ENCODE data around the gene ATG4C. TPM values are rescaled to one million over a fixed set of nuclear protein-coding genes. Genes with fewer than 3 reads are reported as not detected.
"Not testable (repeated sequence)": the region's sequence is repeated elsewhere in the genome, so short reads cannot be mapped to it uniquely, and the experiment has no call there.

Gene ATG4C
- total RNA-seq, 2 experiments from 2014 or later, result 16.2 to 17.7 TPM

- Mint-ChIP-seq H3K27me3 (no peaks in the 10 kb centered on the region), H3K4me3 (no peak overlapping the region), H3K4me1 (no peaks in the 10 kb centered on the region), H3K27ac (no peak overlapping the region), H3K36me3 (ENCODE audit: low read depth) (peaks cover 20% of the 10 kb centered on the region), H3K9me3 (ENCODE audit: low read depth) (peaks cover 5% of the 10 kb centered on the region)
- no peak for DNase-seq
- POLR2A ChIA-PET, result no interaction called here
- intact Hi-C loops (cut with DNase I, micrococcal nuclease), result no loop called here
- CTCF ChIA-PET, result interaction anchor here (1.2 kb wide), 1 partner anchor 13 kb away, joined by 4 read pairs; no protein-coding TSS in a partner anchor
- no peak for ATAC-seq
Measured at GRCh38 chr1:62826901-62827300, 43.0 kb downstream of the ATG4C start.

- POLR2A ChIA-PET; H3K27ac Mint-ChIP-seq; intact Hi-C loops (cut with DNase I, micrococcal nuclease); H3K9me3 Mint-ChIP-seq (ENCODE audit: low read depth); DNase-seq; ATAC-seq; H3K4me1 Mint-ChIP-seq; H3K27me3 Mint-ChIP-seq; H3K4me3 Mint-ChIP-seq: not testable (repeated sequence)
- CTCF ChIA-PET, result interaction anchor here (1.2 kb wide), 1 partner anchor 12 kb away, joined by 4 read pairs; no protein-coding TSS in a partner anchor
- H3K36me3 Mint-ChIP-seq (ENCODE audit: low read depth), result peaks cover 20% of the 10 kb centered on the region
Measured at GRCh38 chr1:62827786-62828185, 43.9 kb downstream of the ATG4C start.

GRCh38 chr1:62832276-62832675 is 48.3 kb downstream of the ATG4C start:
- POLR2A ChIA-PET, result no interaction called here
- H3K36me3 Mint-ChIP-seq (ENCODE audit: low read depth), result peaks cover 6% of the 10 kb centered on the region
- peaks cover 2% of the 10 kb centered on the region for H3K9me3 Mint-ChIP-seq (ENCODE audit: low read depth)
- ATAC-seq, result no peak
- H3K27me3 Mint-ChIP-seq, result no peaks in the 10 kb centered on the region
- no peak for DNase-seq
- no peak overlapping the region for H3K4me3 Mint-ChIP-seq
- no peak overlapping the region for H3K27ac Mint-ChIP-seq
- H3K4me1 Mint-ChIP-seq, result no peaks in the 10 kb centered on the region
- CTCF ChIA-PET, result interaction anchor here (1.3 to 1.7 kb wide), 2 partner anchors 9 to 157 kb away, joined by 4 to 10 read pairs; no protein-coding TSS in a partner anchor
- intact Hi-C loops (cut with DNase I, micrococcal nuclease), result no loop called here

GRCh38 chr1:62833529-62833928 is 49.6 kb downstream of the ATG4C start:
- Mint-ChIP-seq H3K4me1 (no peaks in the 10 kb centered on the region), H3K9me3 (ENCODE audit: low read depth) (no peaks in the 10 kb centered on the region), H3K4me3 (no peak overlapping the region), H3K27me3 (no peaks in the 10 kb centered on the region), H3K27ac (no peak overlapping the region), H3K36me3 (ENCODE audit: low read depth) (no peaks in the 10 kb centered on the region)
- intact Hi-C loops (cut with DNase I, micrococcal nuclease), result no loop called here
- ATAC-seq, result no peak
- CTCF ChIA-PET, result interaction anchor here (1.3 to 1.7 kb wide), 2 partner anchors 8 to 158 kb away, joined by 4 to 10 read pairs; no protein-coding TSS in a partner anchor
- DNase-seq, result no peak
- POLR2A ChIA-PET, result no interaction called here

GRCh38 chr1:62834400-62834961 is 50.5 kb downstream of the ATG4C start:
- ChIA-PET POLR2A (no interaction called here), CTCF (interaction anchor here (1.2 kb wide), 1 partner anchor 28 kb away, joined by 3 read pairs; no protein-coding TSS in a partner anchor)
- Mint-ChIP-seq H3K9me3 (ENCODE audit: low read depth) (no peaks in the 10 kb centered on the region), H3K4me3 (no peak overlapping the region), H3K4me1 (no peaks in the 10 kb centered on the region), H3K27me3 (no peaks in the 10 kb centered on the region), H3K36me3 (ENCODE audit: low read depth) (no peaks in the 10 kb centered on the region), H3K27ac (no peak overlapping the region)
- intact Hi-C loops (cut with DNase I, micrococcal nuclease), result no loop called here
- ATAC-seq (no peak), DNase-seq (no peak)

GRCh38 chr1:62836856-62837540 is 53.1 kb downstream of the ATG4C start:
- intact Hi-C loops (cut with DNase I, micrococcal nuclease), result no loop called here
- Mint-ChIP-seq H3K4me3 (no peak overlapping the region), H3K27ac (no peak overlapping the region), H3K27me3 (no peaks in the 10 kb centered on the region), H3K4me1 (no peaks in the 10 kb centered on the region), H3K9me3 (ENCODE audit: low read depth) (no peaks in the 10 kb centered on the region), H3K36me3 (ENCODE audit: low read depth) (no peaks in the 10 kb centered on the region)
- ChIA-PET POLR2A (no interaction called here), CTCF (no interaction called here)
- ATAC-seq (no peak), DNase-seq (no peak)

GRCh38 chr1:62840555-62840954 is 56.6 kb downstream of the ATG4C start:
- no peak for ATAC-seq
- Mint-ChIP-seq H3K27me3 (no peaks in the 10 kb centered on the region), H3K36me3 (ENCODE audit: low read depth) (no peaks in the 10 kb centered on the region), H3K9me3 (ENCODE audit: low read depth) (no peaks in the 10 kb centered on the region), H3K4me1 (no peaks in the 10 kb centered on the region), H3K4me3 (no peak overlapping the region), H3K27ac (no peak overlapping the region)
- DNase-seq, result no peak
- intact Hi-C loops (cut with DNase I, micrococcal nuclease), result loop anchor here (2.0 to 10.0 kb wide), 6 partner anchors 67 to 1404 kb away; no protein-coding TSS in a partner anchor
- CTCF ChIA-PET, result interaction anchor here (0.7 to 2.3 kb wide), 7 partner anchors 12 to 698 kb away, joined by 3 to 11 read pairs (median 3); no protein-coding TSS in a partner anchor
- POLR2A ChIA-PET, result no interaction called here

- Mint-ChIP-seq H3K4me1 (no peaks in the 10 kb centered on the region), H3K9me3 (ENCODE audit: low read depth) (no peaks in the 10 kb centered on the region), H3K27ac (no peak overlapping the region), H3K4me3 (no peak overlapping the region), H3K36me3 (ENCODE audit: low read depth) (no peaks in the 10 kb centered on the region), H3K27me3 (no peaks in the 10 kb centered on the region)
- POLR2A ChIA-PET, result interaction anchor here (0.6 kb wide), 1 partner anchor 697 kb away, joined by 3 read pairs; no protein-coding TSS in a partner anchor
- no peak for DNase-seq
- no peak for ATAC-seq
- intact Hi-C loops (cut with DNase I, micrococcal nuclease), result loop anchor here (2.0 to 10.0 kb wide), 6 partner anchors 66 to 1403 kb away; no protein-coding TSS in a partner anchor
- CTCF ChIA-PET, result interaction anchor here (0.6 to 3.0 kb wide), 30 partner anchors 9 to 800 kb away, joined by 3 to 19 read pairs (median 4); no protein-coding TSS in a partner anchor
Measured at GRCh38 chr1:62841587-62842169, 57.7 kb downstream of the ATG4C start.

- H3K27ac Mint-ChIP-seq, result no peak overlapping the region
- ChIA-PET POLR2A (no interaction called here), CTCF (interaction anchor here (1.1 kb wide), 1 partner anchor 292 kb away, joined by 3 read pairs; no protein-coding TSS in a partner anchor)
- intact Hi-C loops (cut with DNase I, micrococcal nuclease), result loop anchor here (5.0 to 10.0 kb wide), 4 partner anchors 63 to 1401 kb away; no protein-coding TSS in a partner anchor
- ATAC-seq (no peak), DNase-seq (no peak)
- H3K4me1 Mint-ChIP-seq, result no peaks in the 10 kb centered on the region
- H3K36me3 Mint-ChIP-seq (ENCODE audit: low read depth), result no peaks in the 10 kb centered on the region
- H3K9me3 Mint-ChIP-seq (ENCODE audit: low read depth), result no peaks in the 10 kb centered on the region
- no peaks in the 10 kb centered on the region for H3K27me3 Mint-ChIP-seq
- H3K4me3 Mint-ChIP-seq, result no peak overlapping the region
Measured at GRCh38 chr1:62844030-62844429, 60.1 kb downstream of the ATG4C start.

- no peaks in the 10 kb centered on the region for H3K4me1 Mint-ChIP-seq
- no peaks in the 10 kb centered on the region for H3K9me3 Mint-ChIP-seq (ENCODE audit: low read depth)
- ChIA-PET POLR2A (interaction anchor here (0.6 kb wide), 1 partner anchor 10 kb away, joined by 3 read pairs; no protein-coding TSS in a partner anchor), CTCF (interaction anchor here (0.7 kb wide), 1 partner anchor 462 kb away, joined by 3 read pairs; no protein-coding TSS in a partner anchor)
- ATAC-seq (no peak), DNase-seq (no peak)
- H3K36me3 Mint-ChIP-seq (ENCODE audit: low read depth), result peaks cover 2% of the 10 kb centered on the region
- intact Hi-C loops (cut with DNase I, micrococcal nuclease), result loop anchor here in 1 of 2 experiments (10.0 kb wide), 1 partner anchor 1396 kb away; no protein-coding TSS in a partner anchor
- H3K4me3 Mint-ChIP-seq, result no peak overlapping the region
- H3K27me3 Mint-ChIP-seq, result no peaks in the 10 kb centered on the region
- H3K27ac Mint-ChIP-seq, result no peak overlapping the region
Measured at GRCh38 chr1:62849031-62849430, 65.1 kb downstream of the ATG4C start.

GRCh38 chr1:62852253-62852652 is 68.3 kb downstream of the ATG4C start:
- Mint-ChIP-seq H3K4me3 (no peak overlapping the region), H3K27ac (no peak overlapping the region), H3K9me3 (ENCODE audit: low read depth) (no peaks in the 10 kb centered on the region), H3K36me3 (ENCODE audit: low read depth) (peaks cover 5% of the 10 kb centered on the region), H3K27me3 (no peaks in the 10 kb centered on the region), H3K4me1 (no peaks in the 10 kb centered on the region)
- ATAC-seq, result no peak
- CTCF ChIA-PET, result interaction anchor here (1.1 to 2.4 kb wide), 4 partner anchors 10 to 13 kb away, joined by 3 to 12 read pairs (median 8); no protein-coding TSS in a partner anchor
- intact Hi-C loops (cut with DNase I, micrococcal nuclease), result no loop called here
- POLR2A ChIA-PET, result no interaction called here
- DNase-seq, result no peak

Data from activated CD4-positive, alpha-beta T cell treated with anti-CD3 and anti-CD28 coated beads for 36 hours (primary cell).